IMR-90 (cell line): ENCODE measurements around the gene WFDC5. TPM values are rescaled to one million over a fixed set of nuclear protein-coding genes. Genes with fewer than 3 reads are reported as not detected.

Source experiments
- ATAC-seq: fragments of 200-7000 bp; cut with Tn5 transposase; 2 replicates; pipeline ENCODE4 v1.9.1; 2020; ENCODE audit warnings: low read depth, mild to moderate bottlenecking, moderate library complexity
- Bru-seq: library from RNA; stranded (reverse); fragments of 400-500 nt; gene quantifications from one replicate; lab custom pipeline; 2021; lab: Mats Ljungman, UMichigan
- BruChase-seq, 2 experiments: library from RNA; stranded (reverse); fragments of 400-500 nt; gene quantifications; one replicate each; lab custom pipeline; 2021; lab: Mats Ljungman, UMichigan
- BruUV-seq: library from RNA; stranded (reverse); fragments of 400-500 nt; replicated peaks from 2 replicates; lab custom pipeline; 2021; lab: Mats Ljungman, UMichigan
- CTCF ChIA-PET: fragments of 300-600 bp; formaldehyde crosslinking; extraction: SDS; loops from one replicate; lab custom pipeline; 2021; ENCODE audit warnings: antibody characterized with exemption; lab: Yijun Ruan, JAX
- POLR2A ChIA-PET: fragments of 300-600 bp; sonication (Branson Sonifier 250); formaldehyde crosslinking; loops from one replicate; lab custom pipeline; 2022; ENCODE audit warnings: antibody characterized with exemption; ENCODE audit not compliant: unreplicated experiment; lab: Charles Lee
- DNase-seq: peaks from one replicate; pipeline ENCODE4 v3.0.0; 2013
- H2AFZ ChIP-seq: replicated peaks from 2 replicates; pipeline ENCODE3; 2013; ENCODE audit warnings: low read length, mild to moderate bottlenecking; ENCODE audit not compliant: poor library complexity
- H2AK5ac ChIP-seq: 2 replicates; pipeline ENCODE4 v1.6.1; 2013; ENCODE audit warnings: low read depth, low read length, inconsistent platforms
- H2AK9ac ChIP-seq: replicated peaks from 2 replicates; pipeline ENCODE3; 2013; ENCODE audit warnings: mild to moderate bottlenecking, low read depth, low read length, moderate library complexity; ENCODE audit not compliant: poor library complexity
- H2BK120ac ChIP-seq: 2 replicates; pipeline ENCODE4 v1.6.1; 2013; ENCODE audit warnings: low read depth, low read length, inconsistent platforms
- H2BK15ac ChIP-seq: 3 replicates; pipeline ENCODE4 v1.6.1; 2013; ENCODE audit warnings: low read depth, low read length, inconsistent platforms
- H2BK20ac ChIP-seq: 2 replicates; pipeline ENCODE4 v1.6.1; 2013; ENCODE audit warnings: low read depth, mild to moderate bottlenecking, inconsistent platforms, low read length, moderate library complexity
- H2BK5ac ChIP-seq: 2 replicates; pipeline ENCODE4 v1.6.1; 2013; ENCODE audit warnings: mild to moderate bottlenecking, low read depth, low read length, inconsistent platforms; ENCODE audit not compliant: poor library complexity, severe bottlenecking
- H3K14ac ChIP-seq: replicated peaks from 2 replicates; pipeline ENCODE4 v1.6.1; 2013; ENCODE audit warnings: low read depth, low read length, inconsistent platforms
- H3K18ac ChIP-seq: 2 replicates; pipeline ENCODE4 v1.6.1; 2013; ENCODE audit warnings: low read depth, low read length, control low read depth
- H3K23ac ChIP-seq: 2 replicates; pipeline ENCODE4 v1.6.1; 2013; ENCODE audit warnings: low read depth, low read length, inconsistent platforms
- H3K27ac ChIP-seq: 2 replicates; pipeline ENCODE4 v1.5.1; 2013; ENCODE audit warnings: mild to moderate bottlenecking, control low read depth, low read length; ENCODE audit not compliant: insufficient read depth
- H3K27me3 ChIP-seq: 2 replicates; pipeline ENCODE4 v1.6.1; 2013; ENCODE audit warnings: low read length; ENCODE audit not compliant: control insufficient read depth, insufficient read depth
- H3K36me3 ChIP-seq: 2 replicates; pipeline ENCODE4 v1.6.1; 2013; ENCODE audit warnings: low read length, mixed read lengths; ENCODE audit not compliant: control insufficient read depth, insufficient read depth
- H3K4ac ChIP-seq: 2 replicates; pipeline ENCODE4 v1.6.1; 2013; ENCODE audit warnings: low read depth, low read length, inconsistent platforms
- H3K4me1 ChIP-seq: 2 replicates; pipeline ENCODE4 v1.6.1; 2013; ENCODE audit warnings: low read length, mixed read lengths; ENCODE audit not compliant: control insufficient read depth, insufficient read depth
- H3K4me2 ChIP-seq: 2 replicates; pipeline ENCODE4 v1.6.1; 2013; ENCODE audit warnings: low read depth, mild to moderate bottlenecking, control low read depth, low read length, moderate library complexity
- H3K4me3 ChIP-seq: 2 replicates; pipeline ENCODE4 v1.5.1; 2013; ENCODE audit warnings: low read depth, mild to moderate bottlenecking, control low read depth, low read length, moderate library complexity; ENCODE audit not compliant: insufficient read depth
- H3K56ac ChIP-seq: 2 replicates; pipeline ENCODE4 v1.6.1; 2013; ENCODE audit warnings: low read length, inconsistent platforms; ENCODE audit not compliant: insufficient read depth; ENCODE audit errors: extremely low read depth
- H3K79me1 ChIP-seq, 2 experiments: 2 replicates each; pipeline ENCODE4 v1.6.1; 2013; ENCODE audit warnings: low read length in 2 of 2, inconsistent platforms in 1 of 2, low read depth in 1 of 2
- H3K9ac ChIP-seq: 2 replicates; pipeline ENCODE4 v1.6.1; 2013; ENCODE audit warnings: low read depth, low read length, control low read depth
- H3K9me1 ChIP-seq: 2 replicates; pipeline ENCODE4 v1.6.1; 2013; ENCODE audit warnings: low read length, inconsistent platforms; ENCODE audit not compliant: insufficient read depth
- H3K9me3 ChIP-seq: 2 replicates; pipeline ENCODE4 v1.6.1; 2013; ENCODE audit warnings: low read length; ENCODE audit not compliant: control insufficient read depth, insufficient read depth
- H4K20me1 ChIP-seq: 2 replicates; pipeline ENCODE4 v1.6.1; 2013; ENCODE audit warnings: low read length, inconsistent platforms; ENCODE audit not compliant: insufficient read depth
- H4K5ac ChIP-seq: 2 replicates; pipeline ENCODE4 v1.6.1; 2013; ENCODE audit warnings: mild to moderate bottlenecking, low read depth, low read length, control low read depth
- H4K8ac ChIP-seq, 2 experiments: 2 replicates each; pipeline ENCODE4 v1.6.1; 2013; ENCODE audit warnings: low read depth in 2 of 2, low read length in 2 of 2, control low read depth in 1 of 2, inconsistent platforms in 1 of 2
- H4K91ac ChIP-seq: 2 replicates; pipeline ENCODE4 v1.6.1; 2013; ENCODE audit warnings: low read depth, low read length, inconsistent platforms; ENCODE audit not compliant: insufficient read depth
- CHD1 ChIP-seq: IDR thresholded peaks from 2 replicates; pipeline ENCODE4 v1.6.1; 2012; ENCODE audit warnings: low read depth, low read length, improper control_type of control experiment
- MAFK ChIP-seq: IDR thresholded peaks from 2 replicates; pipeline ENCODE4 v1.6.1; 2012; ENCODE audit warnings: low read depth, low read length, improper control_type of control experiment
- RFX5 ChIP-seq: IDR thresholded peaks from 2 replicates; pipeline ENCODE4 v1.8.0; 2012; ENCODE audit warnings: low read depth, mild to moderate bottlenecking, low read length, moderate library complexity
- WGBS, 2 experiments: methylation state at CpG; one replicate each; pipeline versions ENCODE4 v1.1.5 to v1.1.7; 2013; ENCODE audit warnings: missing lambda C conversion rate in 2 of 2; ENCODE audit not compliant: insufficient read length in 1 of 2; ENCODE audit errors: extremely low coverage in 2 of 2; 5-methylcytosine and 5-hydroxymethylcytosine counted together
- dilution Hi-C: fragments of 300-500 bp; cut with HindIII; formaldehyde crosslinking; loops from one replicate; pipeline ENCODE4 v1.14.3; 2018; ENCODE audit warnings: low sequenced_read_pairs; ENCODE audit not compliant: unreplicated experiment
- in situ Hi-C: fragments of 300-500 bp; cut with MboI; formaldehyde crosslinking; loops from 3 replicates; pipeline ENCODE4 v1.14.3; 2019; ENCODE audit warnings: low sequenced_read_pairs, inconsistent platforms, mixed read lengths
- intact Hi-C: fragments of 100-400 bp; cut with micrococcal nuclease; formaldehyde crosslinking; loops from 2 replicates; pipeline ENCODE4 v1.10.0; 2022
- long read RNA-seq: library from polyadenylated mRNA; unstranded; transcript quantifications from one replicate; pipeline ENCODE4 v2.0.0, GENCODE V29; 2021; ENCODE audit not compliant: unreplicated experiment
- polyA plus RNA-seq, 3 experiments: library from polyadenylated mRNA; depleted of rRNA; stranded (reverse); fragments of >200 nt; gene quantifications; 2 replicates each; pipeline ENCODE4 v1.2.3, GENCODE V29; 2012; ENCODE audit warnings: low replicate concordance in 1 of 3
- total RNA-seq: library from RNA; depleted of rRNA; stranded (reverse); fragments of >200 nt; gene quantifications from 2 replicates; pipeline ENCODE4 v1.2.3, GENCODE V29; 2012; rRNA removed

The WFDC5 gene, protein sequence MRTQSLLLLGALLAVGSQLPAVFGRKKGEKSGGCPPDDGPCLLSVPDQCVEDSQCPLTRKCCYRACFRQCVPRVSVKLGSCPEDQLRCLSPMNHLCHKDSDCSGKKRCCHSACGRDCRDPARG
- total RNA-seq (not detected in 2 replicates), polyA plus RNA-seq (2012; rRNA removed) (not detected in 2 replicates), Bru-seq, nascent RNA (not detected), BruChase-seq, experiment 1, labeled RNA remaining after a 6-hour chase (not detected), BruChase-seq, experiment 2, labeled RNA remaining after a 2-hour chase (not detected)
- polyA plus RNA-seq (2012; cell fraction: cytosol; rRNA removed) = not detected in 2 replicates
- not detected in 2 replicates for polyA plus RNA-seq (2012; cell fraction: nucleus; rRNA removed; ENCODE audit: low replicate concordance)
- long read RNA-seq = 0 reads

DNA sequence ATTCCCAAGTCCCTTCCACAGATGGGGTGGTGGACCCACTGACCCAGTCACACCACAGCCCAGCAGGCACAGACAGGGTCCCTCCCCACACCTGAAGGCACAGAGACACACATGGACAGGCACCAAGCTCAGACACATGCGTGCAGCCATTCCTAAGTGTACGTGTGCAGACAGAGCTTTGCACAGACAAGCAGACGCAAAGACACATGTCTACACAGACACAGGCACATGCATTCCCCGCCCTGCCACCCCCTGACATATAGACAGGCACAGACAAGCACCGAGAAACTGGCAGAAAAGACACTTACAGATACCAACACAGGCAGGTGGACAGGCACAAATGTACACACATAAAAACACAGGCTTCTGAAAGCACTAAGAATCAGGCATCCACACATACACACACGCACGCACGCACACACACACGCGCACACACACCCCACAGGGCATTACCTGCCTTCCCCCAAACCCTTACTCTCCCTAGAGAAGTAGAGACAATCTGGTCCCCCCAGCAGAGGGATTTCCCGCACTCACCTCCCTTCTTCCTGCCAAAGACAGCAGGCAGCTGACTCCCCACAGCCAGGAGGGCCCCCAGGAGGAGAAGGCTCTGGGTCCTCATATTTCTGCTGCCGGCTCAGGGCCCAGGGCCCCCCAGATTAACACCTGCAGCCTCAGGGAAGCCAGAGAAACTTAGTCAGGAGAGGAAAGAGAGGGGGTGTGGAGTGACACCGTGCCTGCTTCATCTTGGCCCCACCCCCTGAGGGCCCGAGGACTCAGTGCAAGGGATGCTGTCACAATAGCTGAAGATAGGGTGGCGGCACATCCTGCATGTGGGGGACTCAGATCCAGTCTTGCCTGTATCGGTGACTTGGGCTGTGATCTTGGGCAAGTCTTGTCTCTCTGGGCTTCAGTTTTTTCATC, at the start of gene WFDC5:
WFDC5 (minus strand) TSS at position 710 of the 921 bp plus-strand sequence; CDS start at position 619, 91 bp downstream.
- Histone ChIP-seq H3K27me3 (peaks cover 38% of the 10 kb centered on the region), H3K9me3 (no peaks in the 10 kb centered on the region), H3K9me1 (no peaks in the 10 kb centered on the region), H2BK5ac (no peak within 1 kb of the TSS), H3K9ac (no peak within 1 kb of the TSS), H4K8ac (no peak within 1 kb of the TSS), H2AK9ac (no peak within 1 kb of the TSS), H2AK5ac (no peak within 1 kb of the TSS), H3K36me3 (no peaks in the 10 kb centered on the region), H4K91ac (no peak within 1 kb of the TSS), H4K20me1 (no peaks in the 10 kb centered on the region), H3K23ac (no peak within 1 kb of the TSS), H2BK20ac (no peak within 1 kb of the TSS), H3K18ac (no peak within 1 kb of the TSS), H3K4me2 (no peak within 1 kb of the TSS), H2BK15ac (no peak within 1 kb of the TSS), H3K79me1 (no peaks in the 10 kb centered on the region), H3K4me1 (no peaks in the 10 kb centered on the region), H3K56ac (no peak within 1 kb of the TSS), H3K14ac (no peak within 1 kb of the TSS), H3K4ac (no peak within 1 kb of the TSS), H4K5ac (no peak within 1 kb of the TSS), H3K27ac (no peak within 1 kb of the TSS), H3K4me3 (no peak within 1 kb of the TSS), H2BK120ac (no peak within 1 kb of the TSS), H2AFZ (peak within 1 kb of the TSS; percentile 27)
- ChIA-PET CTCF (interaction anchor here (1.2 kb wide), 1 partner anchor 103 kb away, joined by 4 read pairs; no protein-coding TSS in a partner anchor), POLR2A (no interaction called here)
- WGBS, 2 experiments = 54% methylated on average over 3 of the region's 16 CpGs; no CpG with 5 or more reads in 1 of the 2 experiments
- in situ Hi-C loops = loop anchor here (25.0 kb wide), 1 partner anchor 173 kb away; no protein-coding TSS in a partner anchor
- ATAC-seq = no peak
- dilution Hi-C loops = no loop called here
- BruUV-seq = no TSS peak
- no peak for DNase-seq
- no peak for TF ChIP-seq RFX5
- no peak for TF ChIP-seq MAFK
- TF ChIP-seq CHD1 = no peak
- intact Hi-C loops = no loop called here
